WTC11 (cell line): Measurements from ENCODE around the gene OPA1.

Source experiments
- ARID4B ChIP-seq: sonication (generic); formaldehyde crosslinking; IDR thresholded peaks from 2 replicates; pipeline ENCODE4 v1.8.0; 2023; ENCODE audit warnings: missing genetic modification reagents, mild to moderate bottlenecking, borderline replicate concordance
- CTCF ChIP-seq: fragments of 200-600 bp; IDR thresholded peaks from 2 replicates; pipeline ENCODE4 v1.8.0; 2022; ENCODE audit warnings: antibody characterized with exemption
- JUN ChIP-seq: sonication (generic); formaldehyde crosslinking; IDR thresholded peaks from 2 replicates; pipeline ENCODE4 v1.8.0; 2023; ENCODE audit warnings: mild to moderate bottlenecking, missing genetic modification reagents
- ZNF396 ChIP-seq: fragments of 250-450 bp; sonication (Bioruptor Pico); IDR thresholded peaks from 2 replicates; pipeline ENCODE4 v1.8.0; 2021; ENCODE audit warnings: mild to moderate bottlenecking, moderate library complexity, borderline replicate concordance

DNA sequence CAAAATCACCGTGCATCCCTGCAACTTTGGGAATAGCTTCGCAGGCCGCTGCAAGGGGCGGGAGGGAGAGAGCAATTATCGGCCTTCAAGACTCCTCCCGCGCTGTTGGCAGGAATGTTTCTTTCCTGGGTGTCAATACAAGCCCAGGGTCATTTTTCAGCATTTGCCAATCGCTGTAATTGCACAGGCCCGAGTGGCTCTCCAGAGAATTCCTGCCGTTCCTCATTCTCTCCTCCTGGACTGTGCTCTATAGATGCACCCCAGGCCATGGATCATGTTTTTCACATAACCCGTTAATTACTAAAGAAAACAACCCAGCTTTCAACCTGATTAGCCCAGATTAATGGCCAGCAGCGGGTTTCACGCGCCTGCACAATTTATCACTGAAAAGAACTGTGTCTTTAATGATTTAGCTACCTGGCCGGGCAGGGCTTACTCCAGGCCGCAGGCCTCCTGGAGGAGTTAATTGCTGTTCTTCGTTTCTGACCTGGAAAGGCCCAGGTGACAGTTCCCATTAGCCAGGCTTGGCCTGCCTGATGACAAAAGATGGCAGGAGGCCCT is 144.3 kb downstream of the OPA1 start:
- TF ChIP-seq CTCF: no peak
- TF ChIP-seq ARID4B (CRISPR knock-in tag): no peak
- no peak for TF ChIP-seq ZNF396 (CRISPR knock-in tag)
- no peak for TF ChIP-seq JUN (CRISPR knock-in tag)
